NCI-H1105 (cell line): Measurements from ENCODE around the gene NHEJ1.

ENCODE experiments used
- DNase-seq: peaks from one replicate; lab custom pipeline; 2025; lab: John Stamatoyannopoulos, UW

NHEJ1 gene

DNA sequence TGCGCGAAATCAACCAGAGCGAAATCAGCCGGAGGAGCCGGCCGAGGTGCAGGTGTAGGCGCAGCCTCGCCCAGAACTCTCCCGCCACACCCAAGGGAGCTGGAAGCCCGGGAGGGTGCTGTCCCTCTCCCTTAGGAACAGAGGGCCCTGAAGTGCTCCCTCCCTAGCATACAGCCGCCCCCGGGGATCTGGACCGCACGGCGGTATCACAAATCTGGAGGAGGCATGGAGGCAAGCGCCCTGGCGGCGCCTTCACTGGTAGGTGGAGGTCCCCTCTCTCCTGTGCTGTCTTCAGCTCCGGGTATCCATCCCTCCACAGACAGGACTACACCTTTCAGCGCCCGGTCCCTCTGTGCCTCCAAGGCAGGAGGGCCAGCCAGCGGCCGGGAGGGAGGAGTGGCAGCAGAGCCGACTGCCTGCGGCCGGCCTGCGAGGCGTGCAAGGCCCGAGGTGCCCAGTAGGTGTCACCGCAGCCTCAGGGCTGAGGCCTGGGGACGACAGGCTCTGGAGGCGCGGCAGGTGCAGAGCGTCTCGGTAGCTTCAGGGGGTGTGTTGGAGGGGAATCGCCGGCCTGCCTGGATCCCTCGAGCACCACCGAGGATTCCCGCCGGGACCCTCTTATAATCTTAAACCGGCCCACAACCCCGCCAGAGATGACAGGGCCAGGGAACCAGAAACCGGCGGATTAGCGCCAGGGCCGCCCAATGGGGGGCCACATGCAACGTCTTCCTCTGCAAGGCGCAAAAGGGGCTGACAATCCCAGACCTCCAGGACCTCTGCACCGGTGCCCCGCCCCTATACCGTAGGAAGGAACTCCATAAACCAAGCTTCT lies 102.7 kb downstream of the NHEJ1 start:
- DNase-seq = peak; percentile 67

DNA sequence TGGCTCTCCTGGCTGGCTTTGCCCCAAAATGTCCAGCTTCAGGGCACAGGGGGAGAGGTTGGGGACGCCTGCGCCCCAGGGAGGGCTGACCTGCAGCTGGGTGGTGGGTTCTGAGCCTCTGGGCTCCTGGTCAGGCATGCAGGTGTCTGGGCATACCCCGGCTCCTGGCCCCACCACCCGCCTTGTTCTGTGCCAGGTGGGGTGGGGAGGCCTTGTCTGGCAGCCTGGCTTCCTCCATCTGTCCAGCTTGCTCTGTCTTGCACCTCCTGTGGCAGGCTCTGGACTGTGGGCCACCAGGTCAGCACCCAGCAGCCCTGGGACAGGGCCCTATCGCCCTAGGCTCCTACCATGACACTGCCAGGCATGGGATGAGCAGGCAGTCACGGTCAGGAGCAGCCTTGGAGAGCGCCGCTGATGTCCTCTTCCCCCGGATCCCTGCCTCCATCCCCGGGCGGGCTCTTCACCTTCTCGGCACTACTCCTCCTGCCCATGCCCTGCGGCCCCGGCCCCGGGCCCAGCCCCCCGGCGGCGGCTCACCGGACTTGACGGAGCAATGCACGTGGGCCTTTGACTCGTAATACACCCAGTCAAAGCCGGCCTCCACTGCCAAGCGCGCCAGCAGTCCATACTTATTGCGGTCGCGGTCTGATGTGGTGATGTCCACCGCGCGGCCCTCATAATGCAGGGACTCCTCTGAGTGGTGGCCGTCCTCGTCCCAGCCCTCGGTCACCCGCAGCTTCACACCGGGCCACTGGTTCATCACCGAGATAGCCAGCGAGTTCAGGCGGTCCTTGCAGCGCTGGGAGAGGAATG lies 103.5 kb downstream of the NHEJ1 start:
- DNase-seq = no peak

GRCh38 chr2:219056176-219056895 lies 104.3 kb downstream of the NHEJ1 start:
- DNase-seq = no peak

- DNase-seq = no peak
Observed at GRCh38 chr2:219054956-219055903, 105.4 kb downstream of the NHEJ1 start.

DNA sequence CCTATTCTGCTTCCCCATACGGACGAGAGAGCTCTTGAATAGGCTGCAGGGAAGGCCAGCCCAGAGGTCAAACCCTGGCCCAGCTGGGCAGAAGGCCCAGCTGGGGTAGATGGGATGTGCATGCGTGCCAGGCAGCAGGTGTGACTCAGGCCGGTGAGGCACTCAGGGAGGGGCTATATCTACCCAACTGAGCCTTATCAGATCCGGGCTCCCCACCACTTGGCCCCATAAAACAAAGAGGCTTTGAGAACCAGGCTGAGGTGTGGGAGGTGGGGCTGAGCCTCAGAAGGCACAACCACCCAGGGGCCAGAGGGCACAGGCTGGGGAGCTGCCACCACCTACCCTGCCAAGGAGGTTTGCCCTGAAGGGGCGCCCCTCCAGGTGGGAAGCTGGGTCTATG lies 111.3 kb downstream of the NHEJ1 start:
- no peak for DNase-seq

DNA sequence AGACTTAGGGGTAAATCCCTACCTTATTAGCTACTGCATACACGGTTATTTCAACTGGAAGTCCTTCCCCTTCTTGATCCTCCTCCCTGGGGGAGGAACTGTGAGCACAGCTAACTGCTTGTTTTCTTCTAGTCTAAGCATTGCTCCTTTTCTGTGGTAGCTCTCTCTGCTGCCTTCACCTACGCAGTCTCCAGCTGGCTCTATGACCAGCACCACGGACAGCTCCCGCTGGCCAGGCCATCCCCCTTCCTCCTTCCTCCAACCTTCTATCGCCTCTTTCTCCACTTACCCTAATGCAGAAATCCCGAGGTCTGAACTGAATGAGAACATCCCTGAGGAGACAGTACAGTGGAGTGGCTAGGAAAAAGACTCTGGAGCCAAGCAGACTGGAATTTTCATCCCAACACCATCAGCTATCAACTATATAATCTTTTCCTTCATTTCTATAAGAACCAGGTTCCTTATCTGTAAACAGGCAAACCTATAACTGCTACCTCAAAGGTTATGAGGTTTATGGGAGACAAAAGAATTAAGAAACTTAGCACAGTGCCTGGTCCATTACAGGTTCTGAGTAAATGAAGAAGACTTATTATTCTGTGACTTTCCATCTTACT lies 114.6 kb downstream of the NHEJ1 start:
- DNase-seq = no peak

DNA sequence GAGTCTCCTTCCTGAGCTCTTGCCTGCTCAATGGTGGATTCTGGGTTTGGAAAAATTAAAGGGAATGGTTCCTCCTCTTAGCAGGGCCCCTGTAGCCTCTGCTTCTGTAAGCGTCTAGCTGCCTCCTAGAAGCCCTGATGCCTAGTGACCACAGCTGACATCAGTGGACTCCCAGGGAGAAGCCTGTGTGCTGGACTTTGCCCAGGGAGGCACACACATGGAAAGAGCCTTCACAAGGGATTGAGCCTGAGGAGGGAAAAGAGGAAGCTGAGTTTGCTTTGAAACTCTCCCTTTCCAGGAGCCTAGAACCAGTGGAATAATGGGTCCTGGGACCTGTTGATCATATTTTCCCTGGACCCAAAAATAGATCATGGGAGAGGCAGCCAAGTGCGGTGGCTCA lies 117.9 kb downstream of the NHEJ1 start:
- no peak for DNase-seq

GRCh38 chr2:219042157-219042556 lies 118.5 kb downstream of the NHEJ1 start:
- DNase-seq = no peak

DNA sequence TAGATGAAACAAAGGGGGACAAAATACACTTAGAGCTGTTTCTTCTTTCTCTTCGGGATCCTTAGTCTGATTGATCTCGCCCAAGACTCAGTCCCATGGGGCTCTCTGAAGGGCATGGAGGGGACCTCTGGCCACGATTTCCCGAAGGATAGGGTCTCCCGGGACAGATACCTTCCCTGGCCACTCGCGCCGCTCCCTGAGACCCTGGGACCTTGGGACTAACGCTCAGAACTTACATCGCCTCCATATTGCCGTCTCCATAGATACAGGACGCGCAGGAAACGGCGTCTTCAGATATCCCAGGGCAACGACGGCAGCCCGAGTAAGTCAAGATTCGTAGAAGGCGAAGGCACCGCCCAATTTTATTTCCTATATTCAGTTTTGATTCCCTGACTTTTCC lies 119.4 kb downstream of the NHEJ1 start, which contains the start of gene CFAP65:
CFAP65 (minus strand) TSS at position 265 of the 400 bp plus-strand sequence. CDS start 2,468 bp downstream, outside the sequence.
- peak; percentile 47 for DNase-seq

DNA sequence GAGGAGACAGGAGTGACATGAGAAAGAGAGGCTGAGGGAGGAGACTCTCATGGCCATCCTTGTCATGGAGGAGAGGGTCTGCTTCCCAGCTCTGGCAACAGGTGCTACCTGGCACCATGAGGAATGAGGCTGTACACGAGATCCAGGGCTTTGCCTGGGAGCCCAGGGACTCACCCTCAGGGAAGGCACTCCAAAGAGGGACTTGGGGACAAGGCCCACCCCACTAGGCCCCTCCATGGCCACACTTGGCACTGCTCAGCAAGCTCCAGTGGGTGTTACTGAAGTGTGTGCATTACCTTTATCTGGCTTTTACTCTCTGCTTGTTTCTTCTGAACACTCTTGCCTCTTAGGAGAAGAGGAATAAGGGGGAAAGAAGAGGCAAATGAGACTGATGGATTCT lies 122.0 kb downstream of the NHEJ1 start:
- no peak for DNase-seq

- no peak for DNase-seq
Observed at GRCh38 chr2:219037783-219038499, 122.7 kb downstream of the NHEJ1 start.

GRCh38 chr2:219035942-219036341 lies 124.7 kb downstream of the NHEJ1 start:
- no peak for DNase-seq

- DNase-seq = no peak
Observed at GRCh38 chr2:219034823-219035222, 125.8 kb downstream of the NHEJ1 start.

DNA sequence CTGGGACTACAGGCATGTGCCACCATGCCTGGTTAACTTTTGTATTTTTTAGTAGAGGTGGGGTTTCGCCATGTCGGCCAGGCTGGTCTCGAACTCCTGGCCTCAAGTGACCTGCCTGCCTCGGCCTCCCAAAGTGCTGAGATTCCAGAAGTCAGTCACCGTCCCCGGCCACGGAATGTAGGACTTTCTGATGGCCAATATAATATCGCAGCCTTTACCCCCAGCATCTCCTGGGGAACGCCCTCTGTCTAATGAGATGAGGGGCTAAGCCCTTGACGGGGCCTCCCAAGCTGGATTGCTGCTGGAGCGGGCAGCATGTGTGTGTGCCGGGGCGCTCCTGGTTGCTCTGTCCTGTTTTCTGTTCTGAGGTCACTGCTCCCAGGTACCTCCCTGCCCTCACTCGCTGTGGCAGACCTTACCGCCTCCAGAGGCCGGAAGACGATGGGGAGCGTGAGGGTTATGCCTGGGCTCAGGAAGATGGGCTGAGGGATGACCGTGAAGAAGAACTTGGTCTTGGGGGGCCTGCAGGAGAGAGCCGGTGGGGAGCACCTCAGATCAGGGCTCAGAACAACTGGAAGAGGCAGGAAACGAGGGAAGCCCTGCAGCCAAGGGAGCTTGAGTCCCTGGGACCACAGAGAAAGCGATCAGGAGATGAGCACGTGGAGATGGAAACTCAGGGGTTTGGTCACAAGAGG lies 128.4 kb downstream of the NHEJ1 start:
- DNase-seq = no peak

GRCh38 chr2:219031005-219031738 lies 129.4 kb downstream of the NHEJ1 start:
- DNase-seq = no peak

DNA sequence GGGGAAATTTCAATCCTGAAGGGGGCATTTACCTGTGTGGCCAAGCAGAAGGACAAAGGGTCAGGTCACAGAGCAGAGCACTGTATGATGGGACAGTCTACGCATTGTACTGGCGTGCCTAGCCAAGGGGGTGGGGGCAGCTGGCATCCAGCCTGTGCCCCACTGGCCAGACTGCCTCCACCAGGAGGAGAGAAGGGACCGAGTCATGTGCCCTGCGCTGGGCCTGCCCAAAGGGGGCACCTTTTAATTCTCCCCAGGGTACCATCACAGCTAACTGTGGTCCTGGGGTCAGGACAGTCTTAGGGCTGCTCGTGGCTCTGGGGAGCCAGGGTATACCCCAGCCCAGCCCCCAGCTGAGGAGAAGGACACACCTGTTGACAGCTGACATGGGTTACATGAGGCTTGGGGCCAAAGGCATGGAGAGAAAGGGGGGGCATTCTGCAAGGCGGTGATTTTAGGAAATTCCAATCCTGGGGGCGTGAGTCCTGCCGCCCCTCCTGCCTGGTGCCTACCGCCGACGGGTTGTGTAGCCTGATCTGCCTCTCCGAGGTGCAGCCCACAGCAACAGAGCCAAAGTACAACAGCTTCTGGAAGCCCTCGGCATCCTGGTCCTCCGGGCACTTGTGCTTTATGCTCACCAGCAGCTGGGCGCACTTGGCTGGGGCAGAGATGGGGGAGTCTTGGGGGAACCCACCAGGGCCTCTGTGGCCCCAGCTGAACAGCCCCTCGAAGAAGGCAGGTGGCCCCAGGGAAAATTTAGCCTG lies 130.3 kb downstream of the NHEJ1 start:
- no peak for DNase-seq

DNA sequence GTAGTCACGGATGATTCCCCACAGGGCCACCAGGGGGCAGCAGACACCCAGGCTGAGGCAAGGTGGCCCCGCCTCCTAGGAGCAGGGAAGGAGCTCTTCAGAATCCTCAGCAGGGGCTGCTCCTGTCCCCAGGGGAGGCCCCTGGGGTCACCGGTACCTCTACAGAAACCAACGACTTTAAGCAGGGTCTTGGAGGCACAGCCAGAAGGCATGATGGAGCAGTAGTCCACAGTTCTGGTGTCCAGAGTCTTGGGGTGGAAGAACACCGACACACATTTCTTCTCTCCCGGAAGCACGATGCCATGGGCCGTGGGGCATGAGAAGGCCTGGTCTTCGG lies 130.8 kb downstream of the NHEJ1 start:
- peak; percentile 20 for DNase-seq
